ENCODE measurements around the gene ETFBKMT.
"Not testable (repeated sequence)": the region's sequence is repeated elsewhere in the genome, so short reads cannot be mapped to it uniquely, and the experiment has no call there.

The ETFBKMT gene

GRCh38 chr12:31658471-31659086 lies 909 bp upstream of the ETFBKMT start:
- no peak for DNase-seq

- DNase-seq: no peak
Measured at GRCh38 chr12:31662176-31662849, 2.8 kb downstream of the ETFBKMT start.

- no peak for DNase-seq
Measured at GRCh38 chr12:31663576-31663975, 4.1 kb downstream of the ETFBKMT start.

- DNase-seq: no peak
Measured at GRCh38 chr12:31664038-31664437, 4.5 kb downstream of the ETFBKMT start.

- DNase-seq: no peak
Measured at GRCh38 chr12:31669020-31669419, 9.5 kb downstream of the ETFBKMT start.

GRCh38 chr12:31669582-31669981 lies 10.1 kb downstream of the ETFBKMT start:
- not testable (repeated sequence) for DNase-seq

GRCh38 chr12:31672521-31672920 lies 13.0 kb downstream of the ETFBKMT start:
- no peak for DNase-seq

- peak; percentile 38 for DNase-seq
Measured at GRCh38 chr12:31682136-31682962, 22.9 kb downstream of the ETFBKMT start.

GRCh38 chr12:31685801-31686200 lies 26.3 kb downstream of the ETFBKMT start:
- no peak for DNase-seq

- no peak for DNase-seq
Measured at GRCh38 chr12:31687101-31687527, 27.6 kb downstream of the ETFBKMT start.

GRCh38 chr12:31689921-31690320 lies 30.4 kb downstream of the ETFBKMT start:
- not testable (repeated sequence) for DNase-seq

GRCh38 chr12:31702047-31702446 lies 42.6 kb downstream of the ETFBKMT start:
- no peak for DNase-seq

GRCh38 chr12:31705621-31706020 lies 46.1 kb downstream of the ETFBKMT start:
- DNase-seq: no peak

GRCh38 chr12:31708118-31708517 lies 48.6 kb downstream of the ETFBKMT start:
- DNase-seq: not testable (repeated sequence)

- DNase-seq: no peak
Measured at GRCh38 chr12:31710021-31710818, 50.7 kb downstream of the ETFBKMT start.

GRCh38 chr12:31712877-31713276 lies 53.4 kb downstream of the ETFBKMT start:
- no peak for DNase-seq

- DNase-seq: no peak
Measured at GRCh38 chr12:31714406-31715271, 55.2 kb downstream of the ETFBKMT start.

GRCh38 chr12:31715283-31715825 lies 55.9 kb downstream of the ETFBKMT start:
- no peak for DNase-seq

- DNase-seq: not testable (repeated sequence)
Measured at GRCh38 chr12:31716998-31717397, 57.5 kb downstream of the ETFBKMT start.

- not testable (repeated sequence) for DNase-seq
Measured at GRCh38 chr12:31718542-31719198, 59.2 kb downstream of the ETFBKMT start.

GRCh38 chr12:31722580-31722979 lies 63.1 kb downstream of the ETFBKMT start:
- DNase-seq: no peak
